A549 treated with CORT108297 at 1 μM for 4 hours (cell line): ENCODE results near the gene PRSS22. TPM values are rescaled to one million over a fixed set of nuclear protein-coding genes. Genes with fewer than 3 reads are reported as not detected.

Experiments used
- total RNA-seq: library from RNA; stranded (reverse); fragments of 200-300 nt; extraction: Qiagen RNA extraction; gene quantifications from 5 replicates; pipeline ENCODE4 v1.2.3, GENCODE V29; 2022

The PRSS22 gene
- total RNA-seq: 1.2 to 2.8 TPM (median 2.4 TPM) in 5 replicates

GRCh38 chr16:2857451-2858244 lies at the start of gene PRSS22:
TSS of gene PRSS22 (minus strand) at chr16:2858170. CDS start at chr16:2858104, 66 bp downstream.

GRCh38 chr16:2882650-2883457 lies 24.9 kb upstream of the PRSS22 start, which contains the start of gene FLYWCH2:
TSS of gene FLYWCH2 (plus strand) at chr16:2883215. CDS start at chr16:2896450, 13,235 bp downstream.

GRCh38 chr16:2829501-2830354 lies 28.2 kb downstream of the PRSS22 start, which contains the start of gene ZG16B:
TSS of gene ZG16B (plus strand) at chr16:2830303. CDS start at chr16:2830442, 139 bp downstream.

GRCh38 chr16:2816751-2817339 lies 41.1 kb downstream of the PRSS22 start, which contains the start of gene PRSS21:
TSS of gene PRSS21 (plus strand) at chr16:2817237. CDS start at chr16:2817269, 32 bp downstream.

Other genes with a start within 250 kb of the PRSS22 start
- gene KCTD5, start 175.6 kb downstream of the PRSS22 start, total RNA-seq: 34.8 to 46.0 TPM (median 43.1 TPM) in 5 replicates
- 0.89 to 1.7 TPM (median 1.5 TPM) in 5 replicates for gene PRSS27, start 137.9 kb downstream of the PRSS22 start, total RNA-seq
- gene SRRM2, start 105.5 kb downstream of the PRSS22 start, total RNA-seq: 298 to 435 TPM (median 394 TPM) in 5 replicates
- gene ELOB, start 80.9 kb downstream of the PRSS22 start, total RNA-seq: 441 to 526 TPM (median 493 TPM) in 5 replicates
- gene PRSS33, start 70.6 kb downstream of the PRSS22 start, total RNA-seq: not detected in 5 replicates
- not detected in 5 replicates for gene PRSS41, start 59.7 kb downstream of the PRSS22 start, total RNA-seq
- 0.14 to 0.35 TPM in 2 of 5 replicates, not detected in the others for gene PRSS21, start 40.9 kb downstream of the PRSS22 start, total RNA-seq
- 0.74 to 1.2 TPM (median 0.82 TPM) in 5 replicates for gene ZG16B, start 27.9 kb downstream of the PRSS22 start, total RNA-seq
- gene FLYWCH2, start 25.0 kb upstream of the PRSS22 start, total RNA-seq: 47.2 to 60.5 TPM (median 56.0 TPM) in 5 replicates
- gene FLYWCH1, start 53.8 kb upstream of the PRSS22 start, total RNA-seq: 18.4 to 33.4 TPM (median 28.8 TPM) in 5 replicates
- gene KREMEN2, start 106.1 kb upstream of the PRSS22 start, total RNA-seq: 0.74 to 2.4 TPM (median 2.2 TPM) in 5 replicates
- 29.3 to 49.0 TPM (median 45.3 TPM) in 5 replicates for gene PAQR4, start 111.2 kb upstream of the PRSS22 start, total RNA-seq
- gene PKMYT1, start 122.3 kb upstream of the PRSS22 start, total RNA-seq: 58.3 to 101 TPM (median 92.1 TPM) in 5 replicates
- gene CLDN9, start 154.8 kb upstream of the PRSS22 start, total RNA-seq: 0.30 to 0.52 TPM (median 0.35 TPM) in 5 replicates
- gene CLDN6, start 160.0 kb upstream of the PRSS22 start, total RNA-seq: 0.30 to 0.53 TPM (median 0.35 TPM) in 5 replicates
- gene TNFRSF12A, start 162.2 kb upstream of the PRSS22 start, total RNA-seq: 461 to 723 TPM (median 621 TPM) in 5 replicates
- 204 to 258 TPM (median 252 TPM) in 5 replicates for gene HCFC1R1, start 165.8 kb upstream of the PRSS22 start, total RNA-seq
- 24.3 to 39.1 TPM (median 34.7 TPM) in 5 replicates for gene THOC6, start 165.9 kb upstream of the PRSS22 start, total RNA-seq
- gene BICDL2, start 178.8 kb upstream of the PRSS22 start, total RNA-seq: not detected in 5 replicates
- gene MMP25, start 188.4 kb upstream of the PRSS22 start, total RNA-seq: 0.52 to 1.0 TPM (median 0.90 TPM) in 5 replicates
- gene IL32, start 207.5 kb upstream of the PRSS22 start, total RNA-seq: 22.4 to 40.0 TPM (median 27.1 TPM) in 5 replicates
- gene ZSCAN10, start 241.1 kb upstream of the PRSS22 start, total RNA-seq: 0.03 to 0.05 TPM in 2 of 5 replicates, not detected in the others